D341Med (cell line): ENCODE results near the gene CEP85.

Source experiments
- DNase-seq: peaks from one replicate; pipeline ENCODE4 v3.0.0; 2012; ENCODE audit warnings: low spot score

Gene CEP85

GRCh38 chr1:26315874-26316850 lies 82.2 kb downstream of the CEP85 start:
- DNase-seq = no peak

GRCh38 chr1:26317146-26317545 lies 83.1 kb downstream of the CEP85 start:
- no peak for DNase-seq

DNA sequence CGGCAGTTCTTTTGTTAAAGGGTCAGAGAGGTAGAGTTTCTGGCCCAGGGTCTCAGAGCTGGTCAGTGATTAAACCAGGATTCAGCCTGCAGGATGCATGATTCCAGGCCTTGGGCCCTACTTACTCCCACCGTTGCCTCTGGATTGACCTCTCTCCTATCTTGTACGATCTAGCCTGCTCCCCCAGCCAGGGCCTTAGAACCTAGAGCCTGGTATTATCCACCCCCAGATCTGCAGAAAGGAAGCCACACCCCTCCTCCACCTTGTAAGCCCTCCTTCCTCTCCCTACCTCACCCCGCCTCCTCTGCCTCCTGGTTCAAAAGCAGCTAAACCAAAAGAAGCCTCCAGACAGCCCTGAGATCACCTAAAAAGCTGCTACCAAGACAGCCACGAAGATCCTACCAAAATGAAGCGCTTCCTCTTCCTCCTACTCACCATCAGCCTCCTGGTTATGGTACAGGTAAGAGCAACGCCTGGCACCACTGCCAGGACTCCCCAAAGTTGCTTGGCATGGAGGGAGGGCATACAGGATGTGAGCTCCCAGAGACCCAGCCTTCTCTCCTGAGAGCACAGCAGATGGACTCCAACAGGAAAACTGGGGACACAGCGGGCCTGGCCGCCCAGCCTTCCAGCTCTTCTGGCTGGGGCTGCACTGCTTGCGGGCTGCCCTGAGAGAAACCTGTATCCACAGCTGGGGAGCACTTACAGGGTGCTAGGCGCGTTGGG lies 83.8 kb downstream of the CEP85 start, which contains the start of gene CD52:
TSS of gene CD52 (plus strand) at position 347 of the 726 bp plus-strand sequence. CDS start at position 407, 60 bp downstream.
- no peak for DNase-seq

- DNase-seq = no peak
These were observed 84.5 kb downstream of the CEP85 start for GRCh38 chr1:26318338-26319064.

- DNase-seq = no peak
These were observed 86.9 kb downstream of the CEP85 start for GRCh38 chr1:26320896-26321295.

- DNase-seq = peak; percentile 88
These were observed 87.5 kb downstream of the CEP85 start for GRCh38 chr1:26321315-26322041.

GRCh38 chr1:26322042-26322331 lies 88.0 kb downstream of the CEP85 start:
- DNase-seq = no peak

DNA sequence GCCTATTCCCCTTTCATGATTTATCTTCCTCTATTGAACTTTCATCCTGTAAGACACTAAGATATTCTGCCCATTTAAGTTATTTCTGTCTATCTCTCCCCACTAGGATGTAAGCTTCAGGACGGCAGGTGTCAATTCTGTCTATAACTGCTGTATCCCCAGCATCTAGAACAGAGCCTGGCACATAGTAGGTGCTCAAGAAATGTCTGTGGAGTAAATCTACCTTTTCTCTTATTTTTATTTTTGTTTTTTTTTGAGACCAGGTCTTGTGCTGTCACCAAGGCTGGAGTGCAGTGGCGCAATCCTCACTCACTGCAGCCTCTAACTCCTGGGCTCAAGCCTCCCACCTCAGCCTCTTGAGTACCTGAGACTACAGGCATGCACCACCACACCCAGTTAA lies 89.4 kb downstream of the CEP85 start:
- no peak for DNase-seq

DNA sequence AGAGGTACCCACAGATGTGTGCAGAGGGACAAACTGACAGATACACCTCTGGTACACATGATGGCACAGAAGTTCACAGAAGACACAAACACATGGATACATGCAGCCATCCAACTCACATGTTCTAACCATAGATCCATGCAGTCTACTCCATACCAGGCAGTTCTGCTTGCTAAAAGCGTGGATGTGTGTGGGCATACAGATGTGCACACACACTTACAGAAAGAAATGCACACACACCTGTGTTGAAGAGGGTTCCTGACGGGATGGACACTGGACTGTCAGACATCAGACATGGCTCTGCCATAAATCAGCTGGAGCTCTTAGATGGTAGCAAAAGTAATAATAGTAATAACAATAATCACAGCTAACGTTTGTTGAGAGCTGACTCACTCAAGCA lies 90.5 kb downstream of the CEP85 start:
- DNase-seq = no peak

DNA sequence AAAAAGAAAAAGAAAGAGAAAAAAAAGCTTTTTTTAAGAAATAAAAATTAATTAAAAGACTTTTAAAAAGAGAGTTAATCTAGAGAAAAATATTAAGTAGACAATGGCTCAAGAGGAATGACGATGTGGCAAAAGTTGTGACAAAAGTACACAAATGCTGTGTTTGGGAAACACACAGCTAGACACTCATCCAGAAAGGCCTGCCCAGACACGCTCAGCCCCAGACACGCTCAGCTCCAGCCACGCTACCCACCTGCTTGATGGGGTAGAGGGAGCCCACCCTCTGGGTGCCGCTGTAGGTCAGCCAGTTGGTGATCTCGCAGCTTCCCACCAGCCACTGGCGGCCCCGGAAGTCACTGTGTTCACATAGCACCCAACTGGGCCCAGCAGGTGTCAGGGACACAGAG lies 94.0 kb downstream of the CEP85 start:
- no peak for DNase-seq
